Astrocyte (in vitro differentiated cells and primary cell): Measurements from ENCODE around the gene KCNJ11. TPM values are rescaled to one million over a fixed set of nuclear protein-coding genes. Genes with fewer than 3 reads are reported as not detected.

ENCODE experiments used
- DNase-seq: peaks from one replicate; pipeline ENCODE4 v3.0.0-alpha.2; 2010; ENCODE audit warnings: low read depth
- FAIRE-seq: peaks from 2 replicates; lab custom pipeline; 2011; peaks lifted over from hg19 to GRCh38; lab: Jason Lieb, UNC
- H2AFZ ChIP-seq: 2 replicates; pipeline ENCODE4 v1.6.0; 2012; ENCODE audit warnings: low read depth, low read length, inconsistent platforms
- H3K27ac ChIP-seq: 2 replicates; pipeline ENCODE4 v1.5.1; 2011; ENCODE audit warnings: low read depth, low read length, inconsistent platforms
- H3K27me3 ChIP-seq: 2 replicates; pipeline ENCODE4 v1.6.0; 2011; ENCODE audit warnings: low read length, inconsistent platforms; ENCODE audit not compliant: insufficient read depth
- H3K36me3 ChIP-seq: 2 replicates; pipeline ENCODE4 v1.5.1; 2011; ENCODE audit warnings: low read length, inconsistent platforms; ENCODE audit not compliant: insufficient read depth
- H3K4me1 ChIP-seq: 2 replicates; pipeline ENCODE4 v1.5.1; 2011; ENCODE audit warnings: low read length, inconsistent platforms; ENCODE audit not compliant: insufficient read depth
- H3K4me2 ChIP-seq: 2 replicates; pipeline ENCODE4 v1.6.0; 2012; ENCODE audit warnings: low read length, inconsistent platforms
- H3K4me3 ChIP-seq: 2 replicates; pipeline ENCODE4 v1.5.1; 2011; ENCODE audit warnings: low read depth, mild to moderate bottlenecking, low read length, inconsistent platforms; ENCODE audit not compliant: insufficient read depth
- H3K79me2 ChIP-seq: 2 replicates; pipeline ENCODE4 v1.6.0; 2012; ENCODE audit warnings: mild to moderate bottlenecking, low read length, inconsistent platforms; ENCODE audit not compliant: insufficient read depth
- H3K9ac ChIP-seq: 2 replicates; pipeline ENCODE4 v1.6.0; 2012; ENCODE audit warnings: mild to moderate bottlenecking, low read length, inconsistent platforms
- H3K9me3 ChIP-seq: 2 replicates; pipeline ENCODE4 v1.5.1; 2012; ENCODE audit warnings: low read depth, mild to moderate bottlenecking, low read length, inconsistent platforms; ENCODE audit not compliant: insufficient read depth
- H4K20me1 ChIP-seq: 2 replicates; pipeline ENCODE4 v1.6.0; 2012; ENCODE audit warnings: low read length, inconsistent platforms; ENCODE audit not compliant: insufficient read depth
- H3K27ac Mint-ChIP-seq: one replicate; pipeline ENCODE4 v1.8.0; 2021; ENCODE audit warnings: mild to moderate bottlenecking, mixed read lengths; ENCODE audit not compliant: unreplicated experiment
- H3K27me3 Mint-ChIP-seq: one replicate; pipeline ENCODE4 v1.8.0; 2021; ENCODE audit warnings: low read depth, mixed read lengths; ENCODE audit not compliant: unreplicated experiment
- H3K36me3 Mint-ChIP-seq: one replicate; pipeline ENCODE4 v1.8.0; 2021; ENCODE audit warnings: low read depth, mixed read lengths; ENCODE audit not compliant: unreplicated experiment
- H3K4me1 Mint-ChIP-seq: one replicate; pipeline ENCODE4 v1.8.0; 2021; ENCODE audit warnings: low read depth, mixed read lengths; ENCODE audit not compliant: unreplicated experiment
- H3K4me3 Mint-ChIP-seq: one replicate; pipeline ENCODE4 v1.8.0; 2021; ENCODE audit warnings: mild to moderate bottlenecking, moderate library complexity, mixed read lengths; ENCODE audit not compliant: unreplicated experiment
- H3K9me3 Mint-ChIP-seq: one replicate; pipeline ENCODE4 v1.8.0; 2021; ENCODE audit warnings: mild to moderate bottlenecking, mixed read lengths; ENCODE audit not compliant: unreplicated experiment
- EZH2 ChIP-seq: IDR thresholded peaks from 2 replicates; pipeline ENCODE4 v1.6.1; 2012; ENCODE audit warnings: mild to moderate bottlenecking, low read length, inconsistent platforms; ENCODE audit not compliant: insufficient read depth
- total RNA-seq: library from RNA; stranded (reverse); gene quantifications from 2 replicates; pipeline ENCODE4 v1.2.1, GENCODE V29; 2021
- TF ChIP-seq, protein P1 (sequence below): IDR thresholded peaks from 2 replicates; pipeline ENCODE4 v1.5.1; 2011; ENCODE audit warnings: low read depth, mild to moderate bottlenecking, inconsistent platforms, low read length, moderate library complexity; ENCODE audit not compliant: insufficient read depth

KCNJ11 gene
- total RNA-seq, 1 donor from 2014 or later = 0.43 TPM

DNA sequence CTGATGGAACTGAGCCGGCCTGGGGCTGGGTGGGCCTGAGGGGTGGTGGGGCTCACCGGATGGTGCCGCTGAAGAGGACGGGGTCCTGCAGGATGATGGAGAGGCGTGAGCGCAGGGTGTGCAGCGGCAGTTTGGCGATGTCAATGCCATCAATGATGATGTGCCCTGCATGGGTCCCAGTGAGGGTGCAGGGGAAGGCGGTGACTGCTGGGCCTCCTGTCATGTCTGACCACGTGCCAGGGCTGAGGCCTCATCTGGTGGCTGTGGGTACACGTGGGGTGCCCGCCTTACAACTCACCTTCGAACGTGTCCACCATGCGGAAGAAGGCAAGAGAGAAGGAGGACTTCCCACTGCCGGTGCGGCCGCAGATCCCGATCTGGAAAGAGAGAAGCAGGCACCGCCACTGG is 7.1 kb upstream of the KCNJ11 start:
- no peaks in the 10 kb centered on the region for H3K4me1 Mint-ChIP-seq
- Histone ChIP-seq H4K20me1 (no peaks in the 10 kb centered on the region), H3K27me3 (peaks cover 2% of the 10 kb centered on the region)

DNA sequence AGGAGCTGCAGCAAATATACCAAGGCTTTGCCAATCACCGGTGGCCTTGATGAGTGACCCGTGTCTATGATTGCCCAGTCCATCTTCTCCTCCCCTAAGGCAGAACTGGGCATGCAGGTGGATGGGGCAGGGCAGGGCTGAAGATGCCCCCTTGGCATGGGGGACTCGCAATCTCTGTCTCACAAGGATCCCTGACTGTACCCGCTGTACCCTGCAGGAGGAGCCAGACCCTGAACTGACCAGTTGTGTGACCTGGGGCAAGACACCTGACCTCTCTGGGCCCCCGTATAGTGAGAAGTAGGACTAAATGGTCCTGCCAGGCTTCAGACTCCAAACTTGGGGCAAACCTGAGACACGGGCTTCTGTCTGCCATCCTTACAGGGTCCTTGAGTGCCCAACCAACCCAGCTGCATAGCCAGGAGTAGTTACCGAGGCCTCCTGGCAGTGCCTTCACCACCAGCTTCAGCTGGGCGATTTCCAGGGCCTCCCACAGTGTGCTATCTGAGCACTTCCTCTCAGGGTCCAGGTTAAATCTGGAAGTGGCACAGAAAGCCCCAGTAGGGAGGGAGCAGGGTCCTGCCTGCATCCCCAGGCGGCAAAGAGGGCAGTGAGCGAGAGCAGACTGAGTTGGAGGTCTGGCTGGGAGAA is 6.4 kb upstream of the KCNJ11 start:
- Mint-ChIP-seq H3K9me3 (peaks cover 2% of the 10 kb centered on the region), H3K4me1 (no peaks in the 10 kb centered on the region), H3K4me3 (no peak overlapping the region), H3K27ac (no peak overlapping the region), H3K36me3 (no peaks in the 10 kb centered on the region), H3K27me3 (peaks cover 64% of the 10 kb centered on the region)
- H3K4me3 ChIP-seq = no peak overlapping the region
- no peaks in the 10 kb centered on the region for H3K36me3 ChIP-seq
- no peaks in the 10 kb centered on the region for H3K79me2 ChIP-seq
- H2AFZ ChIP-seq = no peak overlapping the region
- no peaks in the 10 kb centered on the region for H4K20me1 ChIP-seq
- H3K27me3 ChIP-seq = peaks cover 7% of the 10 kb centered on the region
- no peaks in the 10 kb centered on the region for H3K4me1 ChIP-seq
- no peaks in the 10 kb centered on the region for H3K9me3 ChIP-seq
- no peak overlapping the region for H3K9ac ChIP-seq
- H3K4me2 ChIP-seq = no peak overlapping the region
- FAIRE-seq = no peak
- no peak overlapping the region for H3K27ac ChIP-seq
- DNase-seq = no peak
- TF ChIP-seq, protein P1, sequence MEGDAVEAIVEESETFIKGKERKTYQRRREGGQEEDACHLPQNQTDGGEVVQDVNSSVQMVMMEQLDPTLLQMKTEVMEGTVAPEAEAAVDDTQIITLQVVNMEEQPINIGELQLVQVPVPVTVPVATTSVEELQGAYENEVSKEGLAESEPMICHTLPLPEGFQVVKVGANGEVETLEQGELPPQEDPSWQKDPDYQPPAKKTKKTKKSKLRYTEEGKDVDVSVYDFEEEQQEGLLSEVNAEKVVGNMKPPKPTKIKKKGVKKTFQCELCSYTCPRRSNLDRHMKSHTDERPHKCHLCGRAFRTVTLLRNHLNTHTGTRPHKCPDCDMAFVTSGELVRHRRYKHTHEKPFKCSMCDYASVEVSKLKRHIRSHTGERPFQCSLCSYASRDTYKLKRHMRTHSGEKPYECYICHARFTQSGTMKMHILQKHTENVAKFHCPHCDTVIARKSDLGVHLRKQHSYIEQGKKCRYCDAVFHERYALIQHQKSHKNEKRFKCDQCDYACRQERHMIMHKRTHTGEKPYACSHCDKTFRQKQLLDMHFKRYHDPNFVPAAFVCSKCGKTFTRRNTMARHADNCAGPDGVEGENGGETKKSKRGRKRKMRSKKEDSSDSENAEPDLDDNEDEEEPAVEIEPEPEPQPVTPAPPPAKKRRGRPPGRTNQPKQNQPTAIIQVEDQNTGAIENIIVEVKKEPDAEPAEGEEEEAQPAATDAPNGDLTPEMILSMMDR = no peak
- no peak for TF ChIP-seq EZH2

More for the DNA sequence above, 7.1 kb upstream of the KCNJ11 start:
- Histone ChIP-seq H3K36me3 (no peaks in the 10 kb centered on the region), H3K4me2 (no peak overlapping the region), H3K9ac (no peak overlapping the region), H2AFZ (no peak overlapping the region), H3K9me3 (no peaks in the 10 kb centered on the region), H3K79me2 (no peaks in the 10 kb centered on the region), H3K27ac (no peak overlapping the region), H3K4me3 (no peak overlapping the region), H3K4me1 (no peaks in the 10 kb centered on the region)
- TF ChIP-seq, protein P1 = no peak
- no peak for TF ChIP-seq EZH2
- Mint-ChIP-seq H3K36me3 (no peaks in the 10 kb centered on the region), H3K4me3 (no peak overlapping the region), H3K27ac (no peak overlapping the region), H3K9me3 (peaks cover 2% of the 10 kb centered on the region), H3K27me3 (peaks cover 62% of the 10 kb centered on the region)
- DNase-seq = no peak
- no peak for FAIRE-seq

- H4K20me1 ChIP-seq = no peaks in the 10 kb centered on the region
- Mint-ChIP-seq H3K4me3 (no peak overlapping the region), H3K27ac (no peak overlapping the region), H3K9me3 (peaks cover 2% of the 10 kb centered on the region), H3K27me3 (peaks cover 52% of the 10 kb centered on the region), H3K4me1 (no peaks in the 10 kb centered on the region), H3K36me3 (no peaks in the 10 kb centered on the region)
- H3K9me3 ChIP-seq = no peaks in the 10 kb centered on the region
- no peaks in the 10 kb centered on the region for H3K36me3 ChIP-seq
- H3K79me2 ChIP-seq = no peaks in the 10 kb centered on the region
- peaks cover 11% of the 10 kb centered on the region for H3K27me3 ChIP-seq
- no peak overlapping the region for H3K9ac ChIP-seq
- no peak overlapping the region for H3K4me2 ChIP-seq
- DNase-seq (no peak), FAIRE-seq (no peak)
- no peak overlapping the region for H3K27ac ChIP-seq
- peaks cover 3% of the 10 kb centered on the region for H3K4me1 ChIP-seq
- no peak overlapping the region for H2AFZ ChIP-seq
- no peak for TF ChIP-seq EZH2
- TF ChIP-seq, protein P1 = no peak
- H3K4me3 ChIP-seq = no peak overlapping the region
Observed at GRCh38 chr11:17393472-17393871, 5.0 kb upstream of the KCNJ11 start.
